ENCODE measurements around the gene QKI. TPM values are rescaled to one million over a fixed set of nuclear protein-coding genes. Genes with fewer than 3 reads are reported as not detected.

The QKI gene
- polyA plus RNA-seq, 6 donors from 2014 or later = 20.4 to 67.9 (median 26.6) TPM

DNA sequence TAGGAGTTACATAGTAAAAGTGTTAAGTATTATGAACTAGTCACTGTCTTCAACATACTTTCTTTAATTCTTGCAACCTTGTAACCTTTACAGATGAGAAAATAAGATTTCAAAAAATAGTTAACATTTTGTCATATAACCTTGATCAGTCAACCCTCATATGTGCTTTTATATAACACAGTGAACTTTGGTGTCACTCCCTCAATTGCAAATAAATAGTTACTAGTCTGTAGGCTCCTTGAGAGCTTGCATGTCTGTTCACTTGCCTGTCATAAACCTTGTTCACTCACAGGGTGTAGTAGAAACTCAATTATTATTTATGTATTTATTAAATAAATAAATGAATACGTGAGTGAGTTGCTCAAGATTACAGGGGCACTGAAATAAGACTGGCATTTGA, 107.5 kb downstream of the QKI start:
- Mint-ChIP-seq H3K27me3 (no peaks in the 10 kb centered on the region), H3K27ac (no peak overlapping the region), H3K4me3 (no peak overlapping the region), H3K4me1 (peaks cover 34 to 73% (median 61%) of the 10 kb centered on the region in 3 donors), H3K9me3 (peaks cover 0 to 2% (median 0%) of the 10 kb centered on the region in 7 donors), H3K36me3 (peaks cover 1 to 3% of the 10 kb centered on the region in 2 donors)
- ATAC-seq (ENCODE audit: low read depth in 2 of 2) = no peak
- DNase-seq = no peak

DNA sequence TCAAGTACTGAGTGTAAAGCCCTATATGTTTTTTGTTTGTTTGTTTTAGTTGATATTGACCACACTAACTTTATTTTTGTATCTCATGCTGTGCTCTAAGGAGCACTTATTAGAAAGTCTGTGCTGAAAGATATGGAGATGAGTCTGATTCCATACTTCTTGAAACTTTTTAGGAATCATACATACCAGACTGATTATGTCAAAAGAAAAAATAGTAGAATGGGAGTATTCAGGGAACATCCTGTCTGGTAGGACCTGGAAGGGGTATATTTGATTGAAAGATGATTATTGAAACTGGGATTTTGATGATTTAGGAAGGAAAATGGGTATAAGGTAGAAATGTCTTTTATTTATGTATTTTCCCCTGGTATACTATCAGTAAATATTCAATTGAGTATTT, 111.4 kb downstream of the QKI start:
- ATAC-seq (ENCODE audit: low read depth in 2 of 2) (no peak), DNase-seq (no peak)
- peak overlapping the region in 2 of 6 donors; percentile 57 to 69 for H3K27ac Mint-ChIP-seq
- H3K27me3 Mint-ChIP-seq = no peaks in the 10 kb centered on the region
- no peaks in the 10 kb centered on the region for H3K36me3 Mint-ChIP-seq
- H3K9me3 Mint-ChIP-seq = no peaks in the 10 kb centered on the region
- H3K4me3 Mint-ChIP-seq = no peak overlapping the region
- H3K4me1 Mint-ChIP-seq = peaks cover 44 to 64% (median 50%) of the 10 kb centered on the region in 3 donors

DNA sequence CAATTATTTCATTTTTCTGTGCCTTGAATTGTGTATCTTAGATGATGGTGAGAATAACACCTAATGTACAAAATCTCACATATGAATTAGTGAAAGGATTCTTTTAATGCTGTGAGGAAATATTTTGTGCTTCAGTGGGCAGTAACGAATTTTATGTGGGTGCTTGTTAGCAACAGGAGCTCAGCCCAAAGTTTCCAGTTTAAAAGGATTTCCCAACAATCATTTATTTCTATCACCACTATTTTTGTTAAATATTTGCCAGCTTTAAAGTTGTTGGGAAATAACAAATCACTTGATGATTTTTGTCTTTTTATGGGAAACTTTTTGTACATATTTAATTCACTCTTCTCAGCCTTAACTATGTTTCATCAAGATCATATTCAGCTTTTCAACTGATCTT, 111.8 kb downstream of the QKI start:
- Mint-ChIP-seq H3K4me3 (no peak overlapping the region), H3K4me1 (peaks cover 49 to 64% (median 49%) of the 10 kb centered on the region in 3 donors), H3K27ac (peak overlapping the region in 1 of 6 donors; percentile 57), H3K9me3 (no peaks in the 10 kb centered on the region), H3K36me3 (no peaks in the 10 kb centered on the region), H3K27me3 (no peaks in the 10 kb centered on the region)
- DNase-seq = no peak
- no peak for ATAC-seq (ENCODE audit: low read depth in 2 of 2)

DNA sequence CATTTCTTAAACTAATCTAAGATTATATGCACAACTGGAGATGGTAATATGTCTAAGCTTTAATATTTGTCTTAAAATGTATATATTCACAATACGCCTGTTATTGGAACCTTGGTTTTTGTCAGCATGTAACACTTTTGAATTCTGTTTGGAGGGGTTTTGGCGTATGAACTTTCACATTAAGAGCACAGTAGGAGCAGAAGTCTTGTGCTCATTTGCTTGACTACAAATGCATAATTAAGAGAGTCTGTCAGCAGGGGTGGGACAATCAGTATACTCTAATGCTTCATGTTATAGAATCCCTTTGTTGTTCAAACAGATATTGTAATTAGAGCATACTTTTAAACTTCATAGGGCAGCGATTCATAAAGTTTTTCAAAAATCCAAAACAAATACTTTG, 112.8 kb downstream of the QKI start:
- H3K4me3 Mint-ChIP-seq = peak overlapping the region in 1 of 8 donors; percentile 56
- peak overlapping the region in 1 of 6 donors; percentile 5 for H3K27ac Mint-ChIP-seq
- H3K36me3 Mint-ChIP-seq = no peaks in the 10 kb centered on the region
- ATAC-seq (ENCODE audit: low read depth in 2 of 2) (no peak), DNase-seq (no peak)
- H3K4me1 Mint-ChIP-seq = peaks cover 50 to 62% (median 53%) of the 10 kb centered on the region in 3 donors
- H3K27me3 Mint-ChIP-seq = no peaks in the 10 kb centered on the region
- no peaks in the 10 kb centered on the region for H3K9me3 Mint-ChIP-seq

DNA sequence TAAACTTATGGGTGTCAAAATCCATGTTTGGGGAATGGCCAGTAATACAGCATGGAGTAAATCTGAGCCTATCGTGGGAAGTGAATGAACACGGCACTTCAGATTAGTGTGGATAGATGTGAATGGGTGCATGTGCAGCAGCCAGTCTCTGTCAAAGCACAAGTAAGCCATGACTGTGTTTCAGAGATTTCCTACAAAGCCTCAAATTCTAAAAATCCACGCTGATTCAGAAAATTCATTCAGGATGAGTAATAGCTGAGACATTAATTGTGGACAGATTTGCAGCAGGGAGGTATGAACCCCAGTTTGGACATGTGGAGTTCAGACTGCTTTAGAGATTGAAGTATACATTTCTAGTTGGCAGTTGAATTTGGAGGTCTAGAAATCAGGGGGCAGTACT, 115.1 kb downstream of the QKI start:
- H3K27ac Mint-ChIP-seq = no peak overlapping the region
- H3K27me3 Mint-ChIP-seq = no peaks in the 10 kb centered on the region
- H3K4me1 Mint-ChIP-seq = peaks cover 45 to 61% (median 54%) of the 10 kb centered on the region in 3 donors
- H3K36me3 Mint-ChIP-seq = peaks cover 0 to 3% of the 10 kb centered on the region in 2 donors
- no peaks in the 10 kb centered on the region for H3K9me3 Mint-ChIP-seq
- DNase-seq (no peak), ATAC-seq (ENCODE audit: low read depth in 2 of 2) (no peak)
- no peak overlapping the region for H3K4me3 Mint-ChIP-seq

DNA sequence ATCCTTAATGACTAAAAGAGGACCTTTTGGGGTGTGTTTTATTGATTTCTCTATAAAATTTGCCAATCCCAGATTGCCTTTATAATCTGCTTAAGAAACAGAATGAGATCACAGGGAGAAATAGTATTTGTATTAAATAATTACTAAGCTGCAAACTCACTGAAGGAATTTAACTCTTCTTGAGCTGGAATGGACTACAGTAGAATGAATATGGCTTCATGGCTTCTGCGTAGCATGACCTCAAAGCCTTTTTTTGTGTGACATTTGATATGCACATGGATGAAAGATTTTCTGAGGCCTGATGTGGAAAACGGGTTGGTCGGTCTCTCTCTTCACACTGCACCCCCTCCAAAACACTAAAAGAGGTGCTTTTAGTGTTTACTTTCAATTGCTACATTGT, 115.9 kb downstream of the QKI start:
- H3K4me3 Mint-ChIP-seq = no peak overlapping the region
- no peak for ATAC-seq (ENCODE audit: low read depth in 2 of 2)
- DNase-seq = no peak
- H3K4me1 Mint-ChIP-seq = peaks cover 45 to 58% (median 51%) of the 10 kb centered on the region in 3 donors
- no peak overlapping the region for H3K27ac Mint-ChIP-seq
- H3K36me3 Mint-ChIP-seq = peaks cover 0 to 5% of the 10 kb centered on the region in 2 donors
- no peaks in the 10 kb centered on the region for H3K27me3 Mint-ChIP-seq
- no peaks in the 10 kb centered on the region for H3K9me3 Mint-ChIP-seq

DNA sequence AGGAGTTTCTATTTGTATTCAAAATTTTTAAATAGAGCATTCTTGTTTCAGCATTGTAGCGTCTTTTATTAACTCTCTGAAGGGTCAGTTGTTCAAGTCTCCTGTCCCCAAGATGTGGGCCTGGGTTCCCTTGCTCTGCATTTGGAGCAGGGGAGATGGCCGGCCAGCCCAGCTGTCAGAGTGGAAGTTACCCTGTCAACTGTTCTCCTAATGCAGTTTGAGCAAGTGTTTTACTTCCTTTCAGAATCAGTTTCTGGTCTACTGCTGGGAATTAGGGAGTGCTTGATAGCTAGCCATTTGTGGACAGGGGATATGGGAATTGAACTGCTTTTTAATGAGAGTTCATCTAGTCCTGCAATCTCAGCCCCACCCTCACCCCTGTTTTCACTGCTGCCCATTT, 116.6 kb downstream of the QKI start:
- H3K9me3 Mint-ChIP-seq = no peaks in the 10 kb centered on the region
- ATAC-seq (ENCODE audit: low read depth in 2 of 2) = no peak
- no peaks in the 10 kb centered on the region for H3K27me3 Mint-ChIP-seq
- H3K36me3 Mint-ChIP-seq = peaks cover 0 to 5% of the 10 kb centered on the region in 2 donors
- H3K4me1 Mint-ChIP-seq = peaks cover 45 to 51% (median 46%) of the 10 kb centered on the region in 3 donors
- no peak for DNase-seq
- H3K27ac Mint-ChIP-seq = peak overlapping the region in 2 of 6 donors; percentile 5 to 47
- H3K4me3 Mint-ChIP-seq = no peak overlapping the region

DNA sequence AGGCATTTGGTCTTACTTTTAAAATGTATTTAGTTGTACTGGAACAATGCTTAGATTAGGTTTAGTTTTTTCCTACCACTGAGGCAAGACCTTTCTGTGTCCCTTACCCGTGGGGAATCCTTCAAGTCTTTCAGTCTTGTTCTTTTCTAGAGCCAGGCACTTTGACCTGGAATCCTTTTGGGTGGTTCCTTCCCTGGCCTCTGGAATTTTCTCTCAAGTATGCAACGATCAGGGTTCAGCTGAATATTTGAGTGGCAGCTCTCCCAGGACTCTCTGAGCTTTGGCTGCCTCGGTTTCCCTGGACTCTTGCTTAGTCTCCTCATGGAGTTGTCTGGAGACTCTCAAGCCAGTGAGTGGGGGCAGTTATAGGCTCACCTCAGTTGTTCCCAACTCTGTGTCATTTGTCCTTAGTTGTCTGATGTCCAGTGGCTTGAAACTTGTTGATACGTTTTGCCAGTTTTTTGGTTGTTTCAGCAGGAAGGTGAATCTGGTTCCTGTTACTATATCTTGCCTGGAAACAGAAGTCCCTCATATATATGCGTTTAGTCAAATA, 118.1 kb downstream of the QKI start:
- Mint-ChIP-seq H3K27ac (no peak overlapping the region), H3K9me3 (no peaks in the 10 kb centered on the region), H3K27me3 (no peaks in the 10 kb centered on the region), H3K4me1 (peaks cover 41 to 57% (median 44%) of the 10 kb centered on the region in 3 donors), H3K4me3 (no peak overlapping the region), H3K36me3 (peaks cover 0 to 15% of the 10 kb centered on the region in 2 donors)
- DNase-seq = no peak
- ATAC-seq (ENCODE audit: low read depth in 2 of 2) = no peak

DNA sequence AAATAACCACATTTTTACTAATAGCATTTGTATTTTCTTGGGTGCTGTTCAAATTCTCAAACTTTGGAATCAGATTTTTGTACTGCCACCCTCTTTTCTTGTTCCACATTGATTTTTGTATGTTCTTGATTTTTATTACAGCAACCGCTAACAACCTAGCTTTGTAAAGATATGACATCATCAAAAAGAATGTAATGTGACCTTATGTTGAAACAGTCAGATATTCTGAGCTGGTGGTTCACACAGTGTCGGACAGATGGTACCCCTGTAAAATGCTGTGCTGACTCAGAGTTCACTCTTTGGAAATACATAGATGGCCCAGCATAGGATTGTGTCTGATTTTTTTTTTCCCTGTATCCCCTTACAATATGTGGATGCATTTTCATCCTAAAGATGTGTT, 118.9 kb downstream of the QKI start:
- H3K4me3 Mint-ChIP-seq = no peak overlapping the region
- no peak overlapping the region for H3K27ac Mint-ChIP-seq
- H3K9me3 Mint-ChIP-seq = no peaks in the 10 kb centered on the region
- no peaks in the 10 kb centered on the region for H3K27me3 Mint-ChIP-seq
- H3K36me3 Mint-ChIP-seq = peaks cover 0 to 18% of the 10 kb centered on the region in 2 donors
- peaks cover 40 to 57% (median 41%) of the 10 kb centered on the region in 3 donors for H3K4me1 Mint-ChIP-seq
- DNase-seq (no peak), ATAC-seq (ENCODE audit: low read depth in 2 of 2) (no peak)

DNA sequence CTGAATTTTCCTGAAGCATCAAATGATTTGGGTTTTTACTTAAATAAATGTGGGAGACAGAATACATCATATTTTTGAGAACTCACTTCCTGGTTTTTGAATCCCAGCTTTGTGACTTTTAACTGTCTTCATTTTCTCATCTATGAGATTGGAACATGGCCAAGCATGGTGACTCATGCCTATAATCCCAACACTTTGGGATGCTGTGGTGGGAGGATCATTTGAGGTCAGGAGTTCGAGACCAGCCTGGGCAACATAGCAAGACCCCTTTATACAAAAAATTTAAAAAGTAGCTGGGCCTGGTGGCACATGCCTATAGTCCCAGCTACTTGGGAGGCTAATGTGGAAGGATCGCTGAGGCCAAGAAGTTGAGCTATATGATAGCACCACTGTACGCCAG, 122.3 kb downstream of the QKI start:
- no peaks in the 10 kb centered on the region for H3K27me3 Mint-ChIP-seq
- H3K27ac Mint-ChIP-seq = no peak overlapping the region
- H3K9me3 Mint-ChIP-seq = no peaks in the 10 kb centered on the region
- ATAC-seq (ENCODE audit: low read depth in 2 of 2) (no peak), DNase-seq (no peak)
- H3K4me3 Mint-ChIP-seq = no peak overlapping the region
- H3K36me3 Mint-ChIP-seq = peaks cover 0 to 18% of the 10 kb centered on the region in 2 donors
- peaks cover 34 to 51% (median 38%) of the 10 kb centered on the region in 3 donors for H3K4me1 Mint-ChIP-seq

DNA sequence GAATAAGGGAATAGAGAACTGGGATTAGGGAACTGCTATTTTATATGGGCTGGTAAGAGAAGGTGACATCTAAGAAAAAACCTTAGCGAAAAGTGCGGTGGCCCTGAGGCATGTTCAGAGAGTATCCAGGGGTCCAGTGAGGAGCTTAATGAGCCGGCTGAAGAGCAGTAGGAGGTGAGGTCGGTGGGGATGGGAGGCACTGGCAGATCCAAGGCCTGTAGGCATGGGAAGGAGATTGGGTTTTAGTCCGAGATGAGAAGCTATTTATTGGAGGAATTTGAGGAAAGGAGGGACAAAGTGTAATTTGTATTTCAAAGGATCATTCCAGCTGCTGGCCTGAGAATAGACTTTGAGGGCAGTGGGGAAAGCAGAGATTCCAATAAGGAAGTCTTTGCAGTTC, 123.8 kb downstream of the QKI start:
- H3K27ac Mint-ChIP-seq = peak overlapping the region in 1 of 6 donors; percentile 30
- no peak for ATAC-seq (ENCODE audit: low read depth in 2 of 2)
- peaks cover 0 to 22% of the 10 kb centered on the region in 2 donors for H3K36me3 Mint-ChIP-seq
- no peaks in the 10 kb centered on the region for H3K27me3 Mint-ChIP-seq
- H3K9me3 Mint-ChIP-seq = no peaks in the 10 kb centered on the region
- no peak overlapping the region for H3K4me3 Mint-ChIP-seq
- DNase-seq = no peak
- H3K4me1 Mint-ChIP-seq = peaks cover 28 to 47% (median 33%) of the 10 kb centered on the region in 3 donors

DNA sequence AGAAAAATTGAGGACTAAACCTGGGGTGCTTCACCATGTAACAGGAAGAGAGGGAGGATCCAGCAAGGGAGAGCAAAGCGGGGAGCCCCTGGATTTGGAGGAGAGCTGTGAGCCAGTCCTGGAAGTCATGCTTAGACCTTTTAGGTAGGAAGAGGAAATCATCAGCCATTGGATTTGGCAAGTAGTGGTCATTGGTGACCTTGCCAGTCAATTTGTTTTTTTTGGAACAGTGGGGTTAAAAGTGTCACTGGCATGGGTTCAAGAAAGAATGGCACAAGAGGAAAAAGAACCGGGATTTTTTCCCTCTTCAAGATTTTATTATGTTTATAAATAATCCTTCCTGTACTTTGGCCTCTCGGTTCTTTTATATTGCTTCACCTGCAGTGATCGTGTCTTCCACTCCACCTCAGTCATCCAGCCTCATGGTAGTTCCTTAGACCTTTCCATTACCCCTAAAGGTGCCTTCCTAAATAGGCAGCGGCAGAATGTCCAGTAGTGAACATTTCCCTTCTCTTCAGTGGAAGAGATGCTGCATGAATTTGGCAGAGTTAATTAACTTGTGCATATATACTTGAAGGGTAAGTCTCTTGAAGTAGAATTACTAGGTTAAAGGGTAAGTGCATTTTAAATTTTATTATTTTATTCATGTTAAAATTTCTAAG, 124.7 kb downstream of the QKI start:
- H3K9me3 Mint-ChIP-seq = no peaks in the 10 kb centered on the region
- H3K36me3 Mint-ChIP-seq = peaks cover 0 to 22% of the 10 kb centered on the region in 2 donors
- peaks cover 20 to 47% (median 33%) of the 10 kb centered on the region in 3 donors for H3K4me1 Mint-ChIP-seq
- H3K27ac Mint-ChIP-seq = peak overlapping the region in 2 of 6 donors; percentile 24 to 66
- no peaks in the 10 kb centered on the region for H3K27me3 Mint-ChIP-seq
- ATAC-seq (ENCODE audit: low read depth in 2 of 2) (no peak), DNase-seq (no peak)
- H3K4me3 Mint-ChIP-seq = peak overlapping the region in 1 of 8 donors; percentile 22

DNA sequence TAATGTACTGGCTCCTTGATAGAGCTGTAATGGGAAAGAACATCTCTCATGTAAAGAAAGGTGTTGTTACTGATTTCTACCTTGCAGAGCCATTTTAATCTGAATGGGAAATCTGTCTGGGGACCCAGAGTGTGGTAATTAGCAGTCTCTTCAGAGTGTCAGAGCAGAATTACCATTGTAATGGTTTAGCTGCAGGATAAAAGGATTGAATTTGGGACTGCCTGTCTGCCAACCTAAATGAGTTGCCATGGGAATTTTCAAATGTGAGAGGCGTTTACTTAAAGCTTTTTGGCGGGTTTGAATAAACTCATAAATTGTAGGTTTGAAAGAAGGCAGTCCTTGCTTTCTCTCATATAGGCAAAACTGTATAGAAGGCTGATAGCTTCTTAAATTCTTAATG, 128.8 kb downstream of the QKI start:
- no peaks in the 10 kb centered on the region for H3K9me3 Mint-ChIP-seq
- no peak for DNase-seq
- H3K27ac Mint-ChIP-seq = no peak overlapping the region
- peaks cover 20 to 31% (median 28%) of the 10 kb centered on the region in 3 donors for H3K4me1 Mint-ChIP-seq
- ATAC-seq (ENCODE audit: low read depth in 2 of 2) = no peak
- H3K36me3 Mint-ChIP-seq = peaks cover 4 to 8% of the 10 kb centered on the region in 2 donors
- H3K27me3 Mint-ChIP-seq = no peaks in the 10 kb centered on the region
- no peak overlapping the region for H3K4me3 Mint-ChIP-seq

DNA sequence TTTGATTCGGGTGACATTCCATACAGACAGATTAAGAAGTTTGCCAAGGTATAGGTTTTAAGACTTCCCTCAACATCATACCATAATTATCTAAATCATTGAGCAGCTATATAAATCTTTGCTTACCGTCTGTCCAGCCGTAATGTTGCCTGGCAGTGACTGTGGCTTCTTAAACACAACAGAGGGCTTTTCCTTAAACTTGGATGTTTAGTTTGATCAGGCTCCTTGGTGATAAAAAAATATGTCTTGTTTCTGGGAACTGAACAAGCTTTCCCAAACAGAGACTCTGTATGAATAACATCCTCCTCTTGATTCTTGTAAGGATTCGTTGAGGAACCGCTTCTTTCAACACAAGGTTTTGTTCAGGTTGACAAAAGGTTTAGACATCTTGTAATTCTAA, 130.9 kb downstream of the QKI start:
- DNase-seq (no peak), ATAC-seq (ENCODE audit: low read depth in 2 of 2) (no peak)
- H3K27ac Mint-ChIP-seq = no peak overlapping the region
- peaks cover 19 to 31% (median 25%) of the 10 kb centered on the region in 3 donors for H3K4me1 Mint-ChIP-seq
- no peaks in the 10 kb centered on the region for H3K27me3 Mint-ChIP-seq
- H3K4me3 Mint-ChIP-seq = no peak overlapping the region
- H3K9me3 Mint-ChIP-seq = no peaks in the 10 kb centered on the region
- H3K36me3 Mint-ChIP-seq = peaks cover 4 to 8% of the 10 kb centered on the region in 2 donors

All from naive B cell (primary cell).